Measurements from ENCODE around the gene C16orf90.

DNA sequence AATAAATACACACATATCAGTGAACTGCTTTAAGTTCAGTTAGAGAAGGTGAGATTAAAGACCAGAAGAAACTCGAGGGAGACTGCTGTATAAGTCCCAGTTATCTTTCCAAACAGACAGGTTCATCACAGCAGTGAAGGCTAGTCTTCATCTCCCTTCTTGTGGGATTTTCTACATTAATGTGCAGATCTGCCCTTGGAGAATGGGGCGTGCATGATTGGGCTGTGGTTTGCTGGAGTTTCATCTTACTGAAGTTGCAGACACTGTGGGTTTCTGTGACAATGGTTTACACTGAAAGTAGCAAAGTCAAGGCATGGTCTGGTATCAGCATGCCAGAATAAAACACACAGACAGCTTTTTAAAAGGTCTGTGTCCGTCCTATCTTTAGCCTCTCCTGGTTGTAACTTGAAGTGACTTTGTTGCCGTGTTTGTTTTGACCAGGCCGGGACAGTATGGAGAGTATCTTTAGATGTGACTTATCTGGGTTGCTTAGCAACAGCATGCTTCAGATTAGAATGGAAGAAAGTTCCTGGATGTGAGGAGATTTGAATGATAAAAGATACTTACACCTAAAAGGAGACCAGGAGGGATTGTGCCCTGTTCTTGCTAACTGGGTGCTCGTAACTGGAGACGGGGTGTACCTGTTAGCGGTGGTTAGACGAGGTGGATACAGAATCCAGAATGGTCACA, 35.7 kb downstream of the C16orf90 start:
- TF ChIP-seq, protein P1, sequence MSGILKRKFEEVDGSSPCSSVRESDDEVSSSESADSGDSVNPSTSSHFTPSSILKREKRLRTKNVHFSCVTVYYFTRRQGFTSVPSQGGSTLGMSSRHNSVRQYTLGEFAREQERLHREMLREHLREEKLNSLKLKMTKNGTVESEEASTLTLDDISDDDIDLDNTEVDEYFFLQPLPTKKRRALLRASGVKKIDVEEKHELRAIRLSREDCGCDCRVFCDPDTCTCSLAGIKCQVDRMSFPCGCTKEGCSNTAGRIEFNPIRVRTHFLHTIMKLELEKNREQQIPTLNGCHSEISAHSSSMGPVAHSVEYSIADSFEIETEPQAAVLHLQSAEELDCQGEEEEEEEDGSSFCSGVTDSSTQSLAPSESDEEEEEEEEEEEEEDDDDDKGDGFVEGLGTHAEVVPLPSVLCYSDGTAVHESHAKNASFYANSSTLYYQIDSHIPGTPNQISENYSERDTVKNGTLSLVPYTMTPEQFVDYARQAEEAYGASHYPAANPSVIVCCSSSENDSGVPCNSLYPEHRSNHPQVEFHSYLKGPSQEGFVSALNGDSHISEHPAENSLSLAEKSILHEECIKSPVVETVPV (CRISPR knock-in tag; IDR thresholded peaks at IDR 0.05), result no peak
- no peak for TF ChIP-seq TOX (CRISPR knock-in tag; IDR thresholded peaks at IDR 0.05; ENCODE audit: borderline replicate concordance)
- no peak for TF ChIP-seq ZNF70 (CRISPR knock-in tag; IDR thresholded peaks at IDR 0.05)
- TF ChIP-seq BACH2 (CRISPR knock-in tag; IDR thresholded peaks at IDR 0.05; ENCODE audit: borderline replicate concordance), result no peak
- TF ChIP-seq, protein P2, sequence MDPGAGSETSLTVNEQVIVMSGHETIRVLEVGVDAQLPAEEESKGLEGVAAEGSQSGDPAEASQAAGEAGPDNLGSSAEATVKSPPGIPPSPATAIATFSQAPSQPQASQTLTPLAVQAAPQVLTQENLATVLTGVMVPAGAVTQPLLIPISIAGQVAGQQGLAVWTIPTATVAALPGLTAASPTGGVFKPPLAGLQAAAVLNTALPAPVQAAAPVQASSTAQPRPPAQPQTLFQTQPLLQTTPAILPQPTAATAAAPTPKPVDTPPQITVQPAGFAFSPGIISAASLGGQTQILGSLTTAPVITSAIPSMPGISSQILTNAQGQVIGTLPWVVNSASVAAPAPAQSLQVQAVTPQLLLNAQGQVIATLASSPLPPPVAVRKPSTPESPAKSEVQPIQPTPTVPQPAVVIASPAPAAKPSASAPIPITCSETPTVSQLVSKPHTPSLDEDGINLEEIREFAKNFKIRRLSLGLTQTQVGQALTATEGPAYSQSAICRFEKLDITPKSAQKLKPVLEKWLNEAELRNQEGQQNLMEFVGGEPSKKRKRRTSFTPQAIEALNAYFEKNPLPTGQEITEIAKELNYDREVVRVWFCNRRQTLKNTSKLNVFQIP (CRISPR knock-in tag; IDR thresholded peaks at IDR 0.05; ENCODE audit: borderline replicate concordance, low read depth), result no peak
- TF ChIP-seq ESRRG (CRISPR knock-in tag; IDR thresholded peaks at IDR 0.05), result no peak
- TF ChIP-seq RARB (CRISPR knock-in tag; IDR thresholded peaks at IDR 0.05), result no peak
- TF ChIP-seq ZFP30 (CRISPR knock-in tag; IDR thresholded peaks at IDR 0.05), result no peak
- TF ChIP-seq, protein P3, sequence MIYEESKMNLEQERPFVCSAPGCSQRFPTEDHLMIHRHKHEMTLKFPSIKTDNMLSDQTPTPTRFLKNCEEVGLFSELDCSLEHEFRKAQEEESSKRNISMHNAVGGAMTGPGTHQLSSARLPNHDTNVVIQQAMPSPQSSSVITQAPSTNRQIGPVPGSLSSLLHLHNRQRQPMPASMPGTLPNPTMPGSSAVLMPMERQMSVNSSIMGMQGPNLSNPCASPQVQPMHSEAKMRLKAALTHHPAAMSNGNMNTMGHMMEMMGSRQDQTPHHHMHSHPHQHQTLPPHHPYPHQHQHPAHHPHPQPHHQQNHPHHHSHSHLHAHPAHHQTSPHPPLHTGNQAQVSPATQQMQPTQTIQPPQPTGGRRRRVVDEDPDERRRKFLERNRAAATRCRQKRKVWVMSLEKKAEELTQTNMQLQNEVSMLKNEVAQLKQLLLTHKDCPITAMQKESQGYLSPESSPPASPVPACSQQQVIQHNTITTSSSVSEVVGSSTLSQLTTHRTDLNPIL (CRISPR knock-in tag; IDR thresholded peaks at IDR 0.05; ENCODE audit: low read depth), result no peak
- TF ChIP-seq GLIS3 (CRISPR knock-in tag; IDR thresholded peaks at IDR 0.05), result no peak
- TF ChIP-seq ZC3H10 (CRISPR knock-in tag; IDR thresholded peaks at IDR 0.05), result no peak
- TF ChIP-seq, protein P4, sequence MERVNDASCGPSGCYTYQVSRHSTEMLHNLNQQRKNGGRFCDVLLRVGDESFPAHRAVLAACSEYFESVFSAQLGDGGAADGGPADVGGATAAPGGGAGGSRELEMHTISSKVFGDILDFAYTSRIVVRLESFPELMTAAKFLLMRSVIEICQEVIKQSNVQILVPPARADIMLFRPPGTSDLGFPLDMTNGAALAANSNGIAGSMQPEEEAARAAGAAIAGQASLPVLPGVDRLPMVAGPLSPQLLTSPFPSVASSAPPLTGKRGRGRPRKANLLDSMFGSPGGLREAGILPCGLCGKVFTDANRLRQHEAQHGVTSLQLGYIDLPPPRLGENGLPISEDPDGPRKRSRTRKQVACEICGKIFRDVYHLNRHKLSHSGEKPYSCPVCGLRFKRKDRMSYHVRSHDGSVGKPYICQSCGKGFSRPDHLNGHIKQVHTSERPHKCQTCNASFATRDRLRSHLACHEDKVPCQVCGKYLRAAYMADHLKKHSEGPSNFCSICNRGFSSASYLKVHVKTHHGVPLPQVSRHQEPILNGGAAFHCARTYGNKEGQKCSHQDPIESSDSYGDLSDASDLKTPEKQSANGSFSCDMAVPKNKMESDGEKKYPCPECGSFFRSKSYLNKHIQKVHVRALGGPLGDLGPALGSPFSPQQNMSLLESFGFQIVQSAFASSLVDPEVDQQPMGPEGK (CRISPR knock-in tag; IDR thresholded peaks at IDR 0.05; ENCODE audit: borderline replicate concordance), result no peak
